HG02981 (cell line): ENCODE results near the gene CRCP.
"Not testable (repeated sequence)": the region's sequence is repeated elsewhere in the genome, so short reads cannot be mapped to it uniquely, and the experiment has no call there.

Experiments used
- ATAC-seq: cut with Tn5 transposase; IDR thresholded peaks from one replicate; pipeline ENCODE4 v1.9.1; 2021; ENCODE audit warnings: mild to moderate bottlenecking, moderate library complexity; ENCODE audit not compliant: unreplicated experiment

CRCP gene

DNA sequence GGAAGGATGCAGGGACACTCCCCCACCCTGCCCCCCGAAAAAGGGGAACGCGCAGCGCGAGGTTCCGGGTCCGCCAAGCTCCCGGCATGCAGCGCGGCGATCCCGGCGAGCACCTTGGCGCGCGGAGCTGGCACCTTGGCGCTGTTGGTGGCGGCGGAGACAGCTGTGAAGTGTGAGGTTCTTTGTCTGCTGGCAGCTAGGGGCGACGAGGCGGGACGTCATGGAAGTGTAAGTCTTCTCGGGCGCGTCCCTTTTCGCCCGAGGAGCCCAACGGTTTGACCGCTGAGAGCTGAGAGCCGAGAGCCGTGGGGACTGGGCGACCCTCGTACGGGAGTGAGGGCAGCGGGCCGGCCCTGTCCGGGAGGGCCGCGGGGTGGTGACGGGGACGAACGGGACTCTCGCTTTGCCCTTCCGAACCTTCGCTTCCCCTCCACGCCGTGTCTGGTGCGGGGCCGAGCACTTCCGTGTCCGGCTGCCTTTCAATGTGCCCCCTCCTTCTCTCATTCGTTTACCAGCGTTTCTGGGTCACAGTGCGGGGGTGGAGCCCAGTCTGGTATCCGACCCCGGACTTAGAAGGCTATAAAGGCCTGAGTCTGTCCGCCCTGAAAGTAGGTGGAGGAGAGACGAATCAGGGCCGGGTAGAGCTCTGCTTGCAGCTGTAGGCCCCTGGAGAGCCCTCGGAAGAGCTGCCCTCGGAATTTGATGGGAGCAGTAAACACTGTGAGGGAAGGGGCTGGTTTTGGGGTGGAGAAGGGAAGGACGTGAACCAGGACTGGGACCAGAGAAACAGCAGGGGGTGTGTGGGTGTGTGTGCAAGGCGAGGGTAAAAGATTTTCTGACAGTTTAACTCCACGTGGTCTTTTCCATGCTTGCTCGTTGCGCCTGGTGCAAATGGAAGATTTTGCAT is at the start of gene CRCP:
Gene CRCP, plus strand, starts transcription at position 105 of the 907 bp plus-strand sequence. Its CDS starts 116 bp downstream, at position 221.
- peak; percentile 90 for ATAC-seq

DNA sequence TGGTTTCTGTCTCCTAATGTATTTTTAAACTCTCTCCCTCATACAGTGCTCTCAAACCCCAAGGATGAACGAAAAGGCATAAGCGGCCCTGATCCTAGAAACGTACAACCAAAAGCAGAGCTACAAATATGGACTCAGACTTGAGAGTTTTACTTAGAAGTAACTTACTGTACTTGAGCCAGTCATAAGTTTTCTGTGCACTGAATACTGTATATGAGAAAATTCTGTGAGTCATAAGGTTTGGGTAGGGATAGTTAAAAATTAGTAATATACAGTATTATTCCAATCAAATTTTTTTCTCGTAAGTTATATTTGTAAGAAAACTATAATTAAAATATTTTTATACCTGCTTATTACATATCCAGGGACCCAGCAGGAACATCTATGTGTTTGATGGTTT is 44.9 kb upstream of the CRCP start:
- ATAC-seq: no peak

DNA sequence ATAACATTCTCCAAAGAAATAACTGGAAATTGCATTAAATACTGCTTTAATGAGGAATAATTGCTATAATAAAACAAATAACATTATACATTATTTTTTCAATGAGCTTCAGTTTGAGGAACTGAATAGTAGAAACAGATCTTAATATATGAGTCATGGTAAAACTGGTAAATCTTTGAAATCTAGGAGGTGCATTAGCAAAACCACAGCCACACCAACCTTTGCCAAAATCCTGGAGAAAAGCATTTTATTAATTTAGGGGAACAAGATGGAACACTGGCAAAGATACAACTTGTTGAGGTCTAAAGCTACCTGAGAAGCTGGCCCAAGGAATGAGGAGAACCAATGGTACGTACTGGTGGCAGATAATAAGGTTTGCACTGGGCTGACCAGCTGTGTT is 44.4 kb upstream of the CRCP start:
- ATAC-seq: no peak

DNA sequence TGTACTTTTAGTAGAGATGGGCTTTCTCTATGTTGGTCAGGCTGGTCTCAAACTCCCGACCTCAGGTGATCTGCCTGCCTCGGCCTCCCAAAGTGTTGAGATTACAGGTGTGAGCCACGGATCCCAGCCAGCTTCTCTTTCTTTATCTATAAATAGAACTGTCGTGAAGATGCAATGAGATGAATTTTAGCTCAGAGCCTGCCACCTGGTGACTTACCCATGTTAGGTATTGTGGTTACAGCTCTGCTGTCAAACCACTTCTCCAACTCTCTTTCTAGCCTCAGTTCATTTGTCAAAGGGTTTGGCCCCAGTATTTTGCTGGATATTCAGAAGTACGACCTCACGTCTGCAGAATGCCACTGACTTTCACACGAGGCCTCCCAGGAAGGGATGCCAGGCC is 42.4 kb upstream of the CRCP start:
- not testable (repeated sequence) for ATAC-seq

DNA sequence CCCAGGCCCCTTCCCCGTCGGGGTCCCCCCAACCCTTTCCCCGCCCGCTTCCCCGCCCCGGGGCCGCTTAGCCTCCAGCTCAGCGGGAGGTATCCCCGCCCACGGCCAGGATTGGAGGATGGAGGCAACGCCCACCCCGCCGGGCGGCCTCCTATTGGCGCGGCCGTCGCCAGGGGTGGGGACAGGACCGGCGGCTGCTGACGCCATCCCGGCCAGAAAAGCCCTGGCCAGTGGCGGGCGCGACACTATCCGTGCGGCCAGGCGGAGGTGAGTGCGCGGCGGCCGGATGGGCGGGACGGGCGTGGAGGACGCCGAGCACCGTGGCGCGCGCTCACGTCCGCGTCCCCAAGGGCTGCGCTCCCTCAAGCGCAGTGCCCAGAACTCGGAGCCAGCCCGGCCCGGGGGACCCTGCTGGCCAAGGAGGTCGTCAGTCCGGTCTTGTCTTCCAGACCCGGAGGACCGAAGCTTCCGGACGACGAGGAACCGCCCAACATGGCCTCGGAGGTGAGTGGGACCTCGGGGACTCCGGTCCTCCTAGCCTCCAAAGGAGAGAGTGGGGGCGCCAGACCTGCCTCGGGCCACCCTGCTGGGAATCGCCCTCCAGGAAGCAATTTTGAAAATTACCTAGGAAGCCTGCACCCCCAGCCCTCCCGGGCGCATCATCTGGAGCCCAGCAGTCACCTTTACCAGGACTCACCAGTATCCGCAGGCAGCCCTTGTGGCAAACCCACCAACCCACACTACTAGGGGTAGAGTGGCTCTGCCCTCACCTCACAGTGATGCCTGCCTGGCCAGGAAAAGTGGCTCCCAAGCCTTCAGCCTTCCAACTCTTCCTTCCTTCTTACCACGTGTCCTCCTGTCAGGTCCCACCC is 38.8 kb upstream of the CRCP start, which contains the start of gene ASL:
Gene ASL, plus strand, starts transcription at position 230 of the 872 bp plus-strand sequence. Its CDS starts 263 bp downstream, at position 493.
- ATAC-seq: peak; percentile 98

DNA sequence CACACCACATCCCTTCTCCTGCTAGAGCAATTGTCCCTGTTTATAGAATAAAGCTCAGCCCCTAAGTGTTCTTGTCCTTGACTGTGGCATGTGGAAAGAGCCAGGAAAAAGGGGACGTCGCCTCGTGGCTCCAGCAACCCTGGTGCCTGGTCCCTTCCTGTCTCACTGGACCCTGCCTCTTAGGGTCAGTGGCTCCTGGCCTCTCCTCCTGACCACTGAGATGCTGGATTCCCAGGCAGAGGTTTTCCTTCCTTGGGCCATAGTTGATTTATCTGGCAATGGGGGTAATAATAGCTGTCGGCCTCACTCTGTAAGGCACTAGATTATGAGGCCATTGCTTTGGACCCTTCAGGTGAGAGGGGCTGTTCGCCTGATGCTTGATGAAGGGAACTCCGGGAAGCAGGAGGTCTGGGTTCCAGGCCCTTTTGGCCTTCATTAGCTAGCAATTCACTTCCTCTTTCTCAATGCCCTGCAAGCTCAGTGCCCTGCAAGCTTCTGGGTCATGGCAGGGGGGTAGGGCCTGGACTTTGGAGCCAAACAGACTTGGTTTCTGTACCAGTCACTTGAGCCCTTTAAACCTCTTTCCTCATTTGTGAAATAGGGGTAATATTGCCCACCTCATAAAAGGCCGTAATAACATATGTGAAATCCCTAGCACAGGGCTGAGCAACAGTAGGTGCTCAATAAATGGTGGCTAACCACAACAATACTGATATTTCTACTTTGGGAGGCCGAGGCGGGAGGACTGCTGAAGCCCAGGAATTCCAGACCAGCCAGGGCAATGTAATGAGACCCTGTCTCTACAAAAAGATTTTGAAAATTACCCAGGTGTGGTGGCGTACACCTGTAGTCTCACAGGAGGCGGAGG is 38.0 kb upstream of the CRCP start:
- no peak for ATAC-seq

DNA sequence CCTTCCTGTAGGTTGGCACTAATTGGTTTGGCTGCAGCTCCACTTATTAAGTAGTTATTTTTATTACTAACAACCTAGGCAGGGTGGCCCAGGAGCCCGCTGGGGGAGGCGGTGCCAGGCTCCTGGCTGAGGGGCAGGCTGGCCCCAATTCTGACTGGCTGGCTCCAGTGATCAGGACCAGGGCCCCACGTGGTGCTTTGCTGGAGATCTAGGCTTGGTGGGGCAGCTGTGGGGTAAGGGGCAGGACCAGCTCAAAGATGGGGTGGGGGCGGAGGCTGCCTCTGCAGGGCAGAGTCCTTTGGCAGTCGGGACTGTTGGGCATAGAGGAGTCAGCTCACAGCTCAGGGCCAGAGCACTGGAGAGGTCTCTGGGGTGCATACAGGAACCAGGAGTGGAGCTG is 36.6 kb upstream of the CRCP start:
- no peak for ATAC-seq

DNA sequence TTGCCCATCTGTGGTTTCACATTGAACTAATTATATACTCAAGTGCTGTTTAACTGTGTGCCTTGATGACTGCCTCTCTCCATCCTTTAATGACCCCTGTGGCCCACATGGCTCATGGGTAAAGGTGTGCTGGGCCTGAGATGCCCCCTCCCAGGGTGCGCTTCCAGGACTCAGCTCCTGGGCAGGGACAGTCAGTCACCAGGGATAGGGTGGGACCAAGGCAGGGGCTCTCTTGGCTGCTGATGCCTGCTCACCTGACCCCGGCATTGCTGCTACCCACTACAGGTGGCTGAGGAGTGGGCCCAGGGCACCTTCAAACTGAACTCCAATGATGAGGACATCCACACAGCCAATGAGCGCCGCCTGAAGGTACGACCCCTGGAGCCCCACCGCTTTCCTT is 32.6 kb upstream of the CRCP start:
- ATAC-seq: no peak

DNA sequence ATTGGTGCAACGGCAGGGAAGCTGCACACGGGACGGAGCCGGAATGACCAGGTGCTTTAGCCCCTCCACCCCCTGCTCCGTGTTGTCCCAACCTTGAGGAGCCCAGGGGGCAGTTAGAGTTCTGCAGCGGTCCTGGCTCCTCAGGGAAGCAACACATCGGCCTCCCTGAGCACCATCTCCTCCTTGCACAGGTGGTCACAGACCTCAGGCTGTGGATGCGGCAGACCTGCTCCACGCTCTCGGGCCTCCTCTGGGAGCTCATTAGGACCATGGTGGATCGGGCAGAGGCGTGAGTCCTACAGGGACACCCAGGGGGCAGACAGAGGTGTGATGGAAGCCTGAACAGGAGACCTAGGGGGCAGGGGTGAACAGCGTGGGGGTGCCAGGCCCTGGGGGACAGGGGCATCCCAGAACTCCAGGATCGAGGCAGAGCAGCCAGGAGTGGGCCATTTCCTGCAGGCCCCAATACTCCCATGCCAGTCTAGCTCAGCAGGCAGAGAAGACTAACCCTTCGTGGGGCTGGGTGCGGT is 31.7 kb upstream of the CRCP start:
- ATAC-seq: no peak

DNA sequence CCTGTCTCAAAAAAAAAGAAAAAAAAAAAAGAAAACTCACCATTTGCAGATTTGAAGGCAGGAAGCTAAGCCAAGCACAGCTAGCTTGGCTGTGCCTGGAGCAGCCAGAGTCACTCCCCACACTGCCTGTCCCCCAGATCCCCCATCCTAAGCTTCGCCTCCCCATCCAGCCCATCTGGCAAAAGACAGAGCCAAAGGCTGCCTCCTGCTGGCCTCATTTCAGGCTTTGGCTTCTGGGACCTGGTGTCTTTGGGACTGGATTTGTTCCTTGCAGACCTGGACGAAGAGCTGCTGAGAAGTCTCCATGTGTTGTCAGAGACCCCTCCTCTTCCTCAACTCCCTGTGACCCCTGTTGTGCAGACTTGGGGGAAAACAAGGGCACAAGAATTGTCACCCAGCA is 31.0 kb upstream of the CRCP start:
- ATAC-seq: no peak

DNA sequence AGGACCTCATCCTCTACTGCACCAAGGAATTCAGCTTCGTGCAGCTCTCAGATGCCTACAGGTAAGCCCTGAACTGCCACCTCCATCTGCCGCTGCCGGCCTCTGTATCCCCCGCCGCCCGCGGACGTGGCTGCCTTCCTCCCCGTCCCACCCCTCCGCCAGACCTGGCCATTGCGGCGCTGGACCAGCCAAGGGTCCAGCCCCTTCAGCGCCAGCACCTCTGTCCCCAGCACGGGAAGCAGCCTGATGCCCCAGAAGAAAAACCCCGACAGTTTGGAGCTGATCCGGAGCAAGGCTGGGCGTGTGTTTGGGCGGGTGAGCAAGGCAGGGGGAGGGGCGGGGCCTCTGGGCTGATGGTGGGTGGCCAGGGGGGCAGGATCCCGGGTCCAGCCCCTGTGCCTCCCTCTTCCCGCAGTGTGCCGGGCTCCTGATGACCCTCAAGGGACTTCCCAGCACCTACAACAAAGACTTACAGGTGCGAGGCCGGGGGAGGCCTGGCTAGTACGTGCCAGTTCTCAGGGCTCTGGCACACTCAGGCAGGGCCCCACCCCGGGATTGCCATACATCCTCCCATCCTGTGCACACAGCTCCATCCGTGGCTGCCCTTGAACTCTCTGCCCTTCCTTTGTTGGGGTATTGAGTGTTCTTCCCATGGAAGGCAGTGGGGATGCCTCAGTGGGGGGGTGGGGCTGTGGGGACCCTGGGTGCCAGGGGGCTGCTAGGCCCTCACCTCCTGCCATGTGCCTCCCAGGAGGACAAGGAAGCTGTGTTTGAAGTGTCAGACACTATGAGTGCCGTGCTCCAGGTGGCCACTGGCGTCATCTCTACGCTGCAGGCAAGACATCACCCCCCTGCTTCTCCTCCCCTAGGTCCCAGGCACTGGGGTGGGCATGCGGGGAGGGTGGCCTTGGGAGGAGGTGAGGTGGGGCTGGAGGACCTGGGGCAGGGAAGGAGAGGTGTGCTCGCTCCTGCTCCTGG is 25.5 kb upstream of the CRCP start:
- ATAC-seq: no peak

DNA sequence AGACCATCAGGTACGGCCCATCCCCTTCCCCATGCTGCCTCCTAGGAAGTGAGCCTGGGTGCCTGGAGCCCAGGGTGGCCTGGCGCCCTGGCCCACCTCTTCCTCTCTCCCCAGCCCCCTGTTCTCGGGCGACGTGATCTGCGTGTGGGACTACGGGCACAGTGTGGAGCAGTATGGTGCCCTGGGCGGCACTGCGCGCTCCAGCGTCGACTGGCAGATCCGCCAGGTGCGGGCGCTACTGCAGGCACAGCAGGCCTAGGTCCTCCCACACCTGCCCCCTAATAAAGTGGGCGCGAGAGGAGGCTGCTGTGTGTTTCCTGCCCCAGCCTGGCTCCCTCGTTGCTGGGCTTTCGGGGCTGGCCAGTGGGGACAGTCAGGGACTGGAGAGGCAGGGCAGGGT is 22.0 kb upstream of the CRCP start:
- no peak for ATAC-seq

DNA sequence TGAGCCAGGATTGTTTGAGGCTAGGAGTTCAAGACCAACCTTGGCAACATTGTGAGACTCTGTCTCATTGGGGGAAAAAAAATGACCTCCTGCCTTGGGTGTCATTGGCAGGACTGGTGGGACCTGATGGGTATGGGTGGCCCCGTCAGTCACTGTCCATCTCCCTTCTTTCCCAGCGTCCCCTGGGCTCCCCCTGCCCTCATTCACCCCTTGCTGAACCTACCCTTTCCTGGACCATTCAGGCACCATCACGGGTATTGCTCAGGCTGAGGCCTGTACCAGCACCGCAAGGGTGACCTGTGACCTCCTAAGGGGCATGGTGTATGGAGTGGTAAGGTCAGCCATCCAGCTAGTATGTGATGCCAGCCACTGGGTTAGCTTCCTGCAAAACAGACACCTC is 19.6 kb upstream of the CRCP start:
- no peak for ATAC-seq

DNA sequence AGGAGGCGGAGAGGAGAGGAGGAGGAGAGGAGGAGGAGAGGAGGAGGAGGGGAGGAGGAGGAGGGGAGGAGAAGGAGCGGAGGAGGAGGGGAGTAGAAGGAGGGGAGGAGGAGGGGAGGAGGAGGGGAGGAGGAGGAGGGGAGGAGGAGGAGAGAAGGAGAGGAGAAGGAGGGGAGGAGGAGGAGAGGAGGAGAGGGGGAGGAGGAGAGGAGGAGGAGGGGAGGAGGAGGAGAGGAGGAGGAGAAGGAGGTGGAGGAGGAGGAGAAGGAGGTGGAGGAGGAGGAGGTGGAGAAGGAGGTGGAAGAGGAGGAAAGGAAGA is 15.5 kb upstream of the CRCP start:
- ATAC-seq: no peak

DNA sequence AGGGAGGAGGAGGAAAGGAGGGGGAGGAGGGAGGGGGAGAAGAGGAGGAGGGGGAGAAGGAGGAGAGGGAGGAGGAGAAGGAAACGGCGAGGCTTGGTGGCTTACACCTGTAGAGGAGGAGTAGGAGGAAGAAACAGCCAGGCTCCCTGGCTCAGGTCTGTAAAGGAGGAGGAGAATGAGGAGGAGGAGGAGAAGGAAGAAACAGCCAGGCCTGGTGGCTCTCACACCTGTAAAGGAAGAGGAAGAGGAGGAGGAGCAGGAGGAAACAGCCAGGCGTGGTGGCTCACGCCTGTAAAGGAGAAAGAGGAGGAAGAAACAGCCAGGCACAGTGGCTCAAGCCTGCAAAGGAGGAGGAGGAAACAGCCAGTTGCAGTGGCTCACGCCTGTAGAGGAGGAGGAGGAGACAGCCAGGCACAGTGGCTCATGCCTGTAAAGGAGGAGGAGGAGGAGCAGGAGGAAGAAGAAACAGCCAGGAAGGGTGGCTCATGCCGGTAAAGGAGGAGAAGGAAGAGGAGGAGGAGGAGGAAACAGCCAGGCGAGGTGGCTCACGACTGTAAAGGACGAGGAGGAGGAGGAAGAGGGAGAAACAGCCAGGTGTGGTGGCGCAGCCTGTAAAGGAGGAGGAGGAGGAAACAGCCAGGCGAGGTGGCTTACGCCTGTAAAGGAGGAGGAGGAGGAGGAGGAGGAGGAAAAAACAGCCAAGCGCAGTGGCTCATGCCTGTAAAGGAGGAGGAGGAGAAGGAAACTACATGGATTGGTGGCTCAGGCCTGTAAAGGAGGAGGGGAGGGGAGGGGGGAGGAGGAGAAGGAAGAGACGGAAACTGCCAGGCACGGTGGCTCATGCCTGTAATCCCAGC is 14.9 kb upstream of the CRCP start:
- ATAC-seq: peak; percentile 72

DNA sequence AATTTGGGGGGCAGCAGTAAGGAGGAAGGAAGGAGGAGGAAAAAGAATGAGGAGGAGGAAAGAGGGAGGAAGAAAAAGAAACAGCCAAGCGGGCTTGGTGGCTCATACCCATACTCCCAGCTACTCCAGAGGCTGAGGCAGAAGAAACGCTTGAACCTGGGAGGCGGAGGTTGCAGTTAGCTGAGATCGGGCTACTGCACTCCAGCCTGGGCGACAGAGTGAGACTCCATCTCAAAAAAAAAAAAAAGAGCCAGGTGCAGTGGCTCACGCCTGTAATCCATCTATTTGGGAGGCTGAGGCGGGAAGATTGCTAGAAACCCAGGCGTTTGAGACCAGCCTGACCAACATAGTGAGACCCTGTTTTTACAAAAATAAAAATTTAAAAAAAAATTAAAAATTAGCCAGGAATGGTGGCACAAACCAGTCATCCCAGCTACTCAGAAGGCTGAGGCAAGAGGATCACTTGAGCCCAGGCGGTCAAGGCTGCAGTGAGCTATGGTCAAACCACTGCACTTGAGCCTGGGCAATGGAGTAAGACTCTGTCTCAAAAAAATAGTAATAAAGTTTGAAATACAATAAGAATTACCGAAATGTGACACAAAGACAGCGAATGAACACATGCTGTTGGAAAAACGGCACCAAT is 14.1 kb upstream of the CRCP start:
- ATAC-seq: no peak

DNA sequence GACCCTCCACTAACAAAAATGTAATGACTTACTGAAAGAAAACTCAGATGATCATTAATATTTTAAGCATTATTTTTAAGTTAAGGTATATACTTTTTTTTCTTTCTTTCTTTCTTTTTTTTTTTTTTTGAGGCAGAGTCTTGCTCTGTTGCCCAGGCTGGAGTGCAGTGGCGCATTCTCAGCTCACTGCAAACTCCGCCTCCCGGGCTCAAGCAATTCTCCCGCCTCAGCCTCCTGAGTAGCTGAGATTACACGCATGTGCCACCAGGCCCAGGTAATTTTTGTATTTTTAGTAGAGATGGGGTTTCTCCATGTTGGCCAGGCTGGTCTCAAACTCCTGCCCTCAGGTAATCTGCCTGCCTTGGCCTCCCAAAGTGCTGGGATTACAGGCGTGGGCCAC is 12.5 kb upstream of the CRCP start:
- ATAC-seq: not testable (repeated sequence)

DNA sequence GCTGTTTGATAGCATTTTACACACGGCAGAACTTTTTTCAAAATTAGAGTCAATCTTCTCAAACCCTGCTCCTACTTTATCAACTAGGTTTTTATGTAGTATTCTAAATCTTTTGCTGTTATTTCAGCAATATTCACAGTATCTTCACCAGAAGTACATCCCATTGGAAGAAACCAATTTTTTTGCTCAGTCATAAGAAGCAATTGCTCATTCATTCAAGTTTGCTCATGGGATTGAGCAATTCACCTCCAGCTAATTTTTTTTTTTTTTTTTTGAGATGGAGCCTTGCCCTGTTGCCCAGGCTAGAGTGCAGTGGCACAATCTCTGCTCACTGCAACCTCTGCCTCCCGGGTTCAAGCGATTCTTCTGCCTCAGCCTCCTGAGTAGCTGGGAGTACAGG is 10.7 kb upstream of the CRCP start:
- ATAC-seq: not testable (repeated sequence)
